Measurements from ENCODE around the gene SIRPG.
"Not testable (repeated sequence)": the region's sequence is repeated elsewhere in the genome, so short reads cannot be mapped to it uniquely, and the experiment has no call there.

The SIRPG gene

DNA sequence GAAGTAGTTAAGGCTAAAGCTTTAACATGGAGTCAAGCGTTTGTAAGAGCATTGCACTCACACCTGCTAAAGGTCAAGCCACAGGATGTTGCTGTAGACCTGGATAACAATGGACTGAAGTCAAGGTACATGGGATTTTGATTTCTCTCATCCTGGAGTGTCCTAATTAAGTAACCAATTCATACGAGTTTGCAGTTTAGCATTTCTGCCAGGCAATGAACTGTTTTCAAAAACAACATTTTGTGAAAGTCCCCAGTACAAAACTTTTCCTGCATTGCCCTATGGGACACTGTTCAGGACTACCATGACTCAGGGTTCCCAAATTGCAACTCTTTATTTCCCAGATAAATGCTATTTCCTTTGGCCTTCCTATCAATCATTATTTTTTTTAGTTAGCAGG is 20.4 kb downstream of the SIRPG start:
- DNase-seq (ENCODE audit: low read depth in 2 of 3, low spot score in 2 of 3), result no peak

DNA sequence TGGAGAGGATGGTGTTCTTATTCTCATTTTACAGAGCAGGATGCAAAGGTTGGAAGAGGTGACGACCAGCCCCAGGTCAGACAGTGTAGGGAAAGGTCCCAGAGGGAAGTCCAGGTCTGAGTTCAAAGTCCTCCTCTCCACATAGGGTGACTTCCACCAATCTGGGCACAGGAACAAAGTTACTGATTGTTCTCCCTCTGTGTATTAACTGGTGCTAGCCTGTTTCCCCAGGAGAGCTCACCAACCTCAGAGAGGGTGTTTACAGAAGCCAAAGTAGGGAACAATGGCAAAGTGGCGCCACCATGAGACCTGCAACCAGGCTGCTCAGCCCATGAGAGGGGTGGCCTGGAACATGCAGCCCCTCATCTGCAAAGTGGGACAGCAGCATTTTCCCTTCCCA is 21.0 kb downstream of the SIRPG start:
- DNase-seq (ENCODE audit: low read depth in 2 of 3, low spot score in 2 of 3), result no peak

DNA sequence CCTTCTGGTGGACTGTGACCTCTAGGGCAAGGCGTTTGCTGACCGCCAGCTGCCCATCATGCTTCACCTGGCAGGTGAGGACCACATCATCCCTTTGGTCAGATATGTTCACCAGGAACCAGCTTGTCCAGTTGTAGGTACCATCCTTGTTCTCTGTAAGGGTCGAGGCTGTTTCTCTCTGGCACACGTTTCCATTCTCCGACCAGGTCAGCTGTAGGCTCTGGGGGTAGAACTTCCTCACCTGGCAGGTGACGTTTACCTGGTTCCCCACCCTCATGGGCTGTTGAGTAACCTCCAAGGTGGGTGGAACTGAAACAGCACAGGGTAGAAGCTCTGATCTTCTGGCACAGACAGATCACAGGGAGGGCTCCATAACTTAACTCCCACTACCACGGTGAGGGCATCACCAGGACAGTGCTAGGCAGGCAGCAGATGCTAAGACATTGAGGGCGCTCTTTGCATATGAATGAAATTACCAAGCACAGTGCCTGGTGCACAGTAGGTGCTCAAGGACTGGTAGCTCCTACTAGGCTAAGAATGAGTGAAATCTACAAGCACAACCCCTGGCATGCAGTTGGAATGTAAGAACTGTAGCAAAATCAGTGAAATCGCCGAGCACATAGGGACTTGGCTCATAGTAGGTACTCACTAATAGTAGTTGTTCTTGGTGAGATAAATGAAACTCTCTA is 22.1 kb downstream of the SIRPG start:
- DNase-seq (ENCODE audit: low read depth in 2 of 3, low spot score in 2 of 3), result no peak

DNA sequence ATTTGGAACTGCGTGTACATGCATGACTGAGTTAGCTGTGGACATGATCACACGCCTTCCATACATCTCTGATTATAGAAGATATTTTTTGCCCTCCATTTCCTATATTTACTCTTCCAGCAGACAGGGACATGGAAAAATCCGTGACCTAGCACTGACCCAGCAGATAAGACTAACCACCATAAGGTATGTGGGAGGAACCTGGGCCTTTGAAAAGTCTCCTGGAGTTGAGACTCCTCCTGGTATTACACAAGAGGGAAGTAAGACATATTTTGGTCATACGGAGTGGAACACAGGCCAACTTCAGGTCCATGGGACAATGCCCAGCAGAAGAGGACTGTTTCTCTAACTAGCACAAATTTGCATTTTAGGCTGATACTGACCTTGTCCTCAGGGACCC is 24.0 kb downstream of the SIRPG start:
- DNase-seq (ENCODE audit: low read depth in 2 of 3, low spot score in 2 of 3), result no peak

DNA sequence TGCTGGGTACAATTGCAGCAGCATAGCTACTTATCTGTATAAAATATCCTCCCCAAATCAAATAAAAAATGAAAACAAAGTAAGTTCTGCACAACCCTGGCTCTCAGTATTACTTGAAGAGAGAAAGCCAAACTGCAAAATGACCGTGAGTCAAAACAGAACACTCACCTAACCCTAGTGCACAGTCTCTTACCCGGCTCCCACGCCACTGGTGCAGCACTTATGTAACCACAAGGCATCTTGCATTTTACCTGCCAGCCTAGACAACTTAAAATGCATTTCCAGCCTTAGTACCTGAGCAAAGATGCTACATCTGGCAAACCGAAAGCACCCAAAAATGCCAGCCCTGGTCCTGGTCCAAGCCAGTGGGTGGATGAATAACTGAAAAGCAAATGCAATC is 25.4 kb downstream of the SIRPG start:
- DNase-seq (ENCODE audit: low read depth in 2 of 3, low spot score in 2 of 3), result no peak

DNA sequence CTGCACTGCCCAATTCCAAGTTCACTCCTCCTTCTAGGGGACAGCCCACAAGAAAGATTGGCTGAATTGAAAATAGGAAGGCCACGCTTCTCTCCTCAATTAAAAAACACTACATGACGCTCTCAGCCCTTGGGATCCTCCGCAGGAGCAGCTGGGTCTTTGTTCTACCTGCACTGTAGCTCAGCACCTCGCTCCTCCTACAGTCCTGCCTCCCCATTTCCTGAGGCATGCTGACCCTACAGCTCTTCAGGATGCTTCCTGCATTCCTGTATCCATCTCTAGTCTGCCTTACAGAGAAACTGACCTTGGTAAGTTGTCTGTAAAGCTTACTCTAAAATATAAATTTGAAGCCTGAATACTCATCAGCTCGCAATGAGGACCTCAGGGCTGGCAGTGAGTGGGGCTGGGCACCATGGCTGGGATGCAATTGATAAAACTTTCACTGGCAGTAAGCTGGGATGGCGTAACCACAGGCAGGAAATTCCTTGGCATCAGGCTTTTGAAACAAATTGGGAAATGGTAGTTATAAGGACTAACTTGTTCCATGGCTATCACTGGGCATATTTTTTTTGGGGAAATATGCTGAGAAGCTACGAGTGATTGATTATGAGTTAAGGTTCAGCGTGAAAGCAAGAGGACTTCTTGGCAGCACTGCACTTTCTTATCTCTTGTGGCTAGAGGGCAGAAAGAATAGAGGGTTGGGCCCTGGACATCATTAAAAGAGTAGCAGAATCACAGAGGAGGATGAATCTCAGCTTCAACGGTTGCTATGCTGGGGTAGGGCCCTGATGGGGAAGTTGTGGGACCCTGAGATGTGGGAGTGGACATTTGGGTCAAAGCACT is 26.0 kb downstream of the SIRPG start:
- no peak for DNase-seq (ENCODE audit: low read depth in 2 of 3, low spot score in 2 of 3)

DNA sequence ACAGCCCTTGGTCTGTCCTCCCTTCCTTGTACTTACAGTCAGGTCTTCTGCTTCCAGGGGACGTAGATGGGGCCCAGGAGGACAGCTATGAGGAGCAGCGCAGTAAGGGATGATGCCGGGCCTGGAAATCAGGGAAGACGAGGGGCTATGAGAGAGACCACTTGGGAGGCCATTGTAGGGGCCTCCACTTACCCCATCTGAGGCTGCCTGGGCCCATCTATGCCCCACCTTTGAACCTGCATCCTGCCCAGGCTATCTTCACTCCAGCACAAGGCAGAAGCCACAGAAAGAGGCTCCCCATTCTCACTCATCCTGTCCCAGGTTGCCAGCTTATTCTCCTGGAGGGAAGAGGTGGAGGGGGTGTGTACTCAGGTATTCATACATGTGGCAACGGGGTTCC is 27.4 kb downstream of the SIRPG start:
- DNase-seq (ENCODE audit: low read depth in 2 of 3, low spot score in 2 of 3), result no peak

DNA sequence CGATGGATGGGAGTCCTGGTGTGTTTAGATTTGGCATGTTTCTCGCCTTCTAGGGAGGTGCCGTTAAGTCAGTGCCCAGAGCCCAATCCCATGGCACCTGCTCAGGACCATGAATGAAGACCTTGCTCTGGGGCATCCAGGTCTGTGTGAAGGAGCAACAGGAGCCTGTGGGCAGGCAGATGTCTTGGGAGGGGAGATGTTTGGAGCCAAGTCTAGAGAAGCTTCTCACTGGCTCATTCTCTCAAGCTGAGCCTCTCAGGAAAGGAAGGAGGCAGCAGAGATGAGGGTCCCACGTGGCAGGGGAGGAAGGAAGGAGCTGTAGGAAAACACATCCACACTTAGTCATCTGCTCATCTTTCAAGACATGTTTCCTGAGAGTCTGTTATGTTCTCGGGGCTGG is 28.3 kb downstream of the SIRPG start:
- DNase-seq (ENCODE audit: low read depth in 2 of 3, low spot score in 2 of 3), result no peak

DNA sequence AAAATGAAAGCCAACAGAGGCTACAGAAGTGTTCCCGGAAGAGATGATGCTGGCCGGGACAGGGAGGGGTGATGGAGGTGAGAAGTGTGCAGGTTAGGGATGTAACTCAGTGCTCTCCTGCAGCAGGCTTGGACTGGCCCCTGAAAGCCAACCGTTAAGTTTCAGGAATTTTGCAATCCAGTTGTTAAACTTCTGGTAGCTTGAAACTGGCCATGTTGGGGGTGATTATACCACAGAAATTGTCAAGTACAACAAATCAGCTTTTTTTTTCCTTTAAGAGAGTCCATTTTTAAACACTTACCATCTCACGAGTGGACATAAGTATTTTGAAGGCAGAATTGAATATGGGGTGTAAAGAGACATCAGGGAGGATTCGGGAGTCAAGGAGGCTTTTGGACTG is 29.0 kb downstream of the SIRPG start:
- DNase-seq (ENCODE audit: low read depth in 2 of 3, low spot score in 2 of 3), result no peak

DNA sequence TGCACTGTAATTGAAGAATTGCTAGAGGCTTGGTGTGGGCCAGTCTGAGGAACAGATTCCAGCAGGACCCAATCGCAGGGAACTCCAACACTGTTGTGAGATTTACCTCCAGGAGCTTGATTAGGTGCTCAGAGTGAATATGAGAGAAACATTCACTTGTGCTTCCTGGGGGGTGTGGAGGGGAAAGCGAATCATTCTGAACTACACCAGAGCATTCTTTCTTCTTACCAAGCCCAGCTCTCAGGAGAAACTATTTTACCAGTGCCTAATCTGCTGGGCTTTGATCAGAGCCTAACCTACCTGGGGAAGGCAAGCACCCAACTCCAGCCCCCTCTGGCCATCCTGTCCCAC is 30.4 kb downstream of the SIRPG start:
- DNase-seq (ENCODE audit: low read depth in 2 of 3, low spot score in 2 of 3), result no peak

DNA sequence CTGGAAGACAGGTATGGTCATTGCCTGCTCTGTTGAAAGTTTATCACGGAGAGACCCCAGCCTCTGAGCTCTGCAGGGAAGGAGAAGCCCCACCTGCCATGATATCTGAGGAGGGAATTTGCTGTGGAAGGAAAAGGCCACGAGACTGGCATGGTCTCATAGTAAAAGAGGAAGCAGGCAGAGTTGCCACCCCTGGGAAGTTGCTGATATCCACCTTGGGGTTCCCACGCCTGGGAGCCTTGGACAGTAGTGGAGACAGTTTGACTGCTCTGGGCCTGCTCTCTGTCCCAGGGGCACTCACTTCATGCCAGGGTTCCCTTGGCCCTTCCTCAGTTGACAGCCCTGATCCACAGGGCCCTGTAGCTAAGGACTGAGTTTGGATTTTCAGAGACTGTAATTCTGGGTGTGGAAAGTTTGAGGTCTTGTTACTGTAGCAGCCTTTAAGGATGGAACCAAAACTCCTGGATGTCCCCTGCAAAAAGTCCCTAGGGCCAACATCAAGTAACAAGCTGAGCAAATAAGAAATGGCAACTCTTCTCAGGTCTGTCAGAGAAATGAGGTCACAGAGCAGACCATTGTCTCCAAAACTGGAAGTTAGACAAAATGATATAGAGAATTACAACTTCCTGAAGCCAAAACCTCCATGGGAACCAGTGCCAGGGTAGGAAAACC is 30.9 kb downstream of the SIRPG start:
- DNase-seq (ENCODE audit: low read depth in 2 of 3, low spot score in 2 of 3), result no peak

DNA sequence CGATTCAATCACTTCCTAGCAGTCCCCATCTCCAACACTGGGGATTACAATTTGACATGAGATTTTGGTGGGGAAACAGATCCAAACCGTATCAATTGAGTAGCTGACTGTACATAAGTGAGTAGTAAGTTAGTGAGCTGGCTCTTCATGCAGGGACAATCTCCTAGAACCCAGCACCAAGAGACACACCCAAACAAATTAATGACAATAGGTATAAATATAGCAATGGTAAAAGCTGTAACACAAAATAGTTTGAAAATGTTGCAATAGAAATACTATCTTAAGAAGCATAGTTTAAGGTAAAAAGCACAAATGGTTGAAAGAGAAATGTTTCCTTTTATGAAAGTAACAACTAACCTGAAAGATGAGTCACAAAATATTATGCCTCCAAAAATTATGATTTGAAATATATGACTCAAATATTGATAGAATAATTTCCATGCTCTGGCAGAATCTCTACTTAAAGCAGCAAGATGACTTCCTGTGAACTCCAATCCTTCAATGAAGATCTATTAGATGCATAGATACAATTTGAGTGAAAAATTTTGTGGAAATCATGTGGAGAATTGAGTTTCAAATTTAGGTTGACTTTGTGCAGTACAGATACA is 32.4 kb downstream of the SIRPG start:
- no peak for DNase-seq (ENCODE audit: low read depth in 2 of 3, low spot score in 2 of 3)

DNA sequence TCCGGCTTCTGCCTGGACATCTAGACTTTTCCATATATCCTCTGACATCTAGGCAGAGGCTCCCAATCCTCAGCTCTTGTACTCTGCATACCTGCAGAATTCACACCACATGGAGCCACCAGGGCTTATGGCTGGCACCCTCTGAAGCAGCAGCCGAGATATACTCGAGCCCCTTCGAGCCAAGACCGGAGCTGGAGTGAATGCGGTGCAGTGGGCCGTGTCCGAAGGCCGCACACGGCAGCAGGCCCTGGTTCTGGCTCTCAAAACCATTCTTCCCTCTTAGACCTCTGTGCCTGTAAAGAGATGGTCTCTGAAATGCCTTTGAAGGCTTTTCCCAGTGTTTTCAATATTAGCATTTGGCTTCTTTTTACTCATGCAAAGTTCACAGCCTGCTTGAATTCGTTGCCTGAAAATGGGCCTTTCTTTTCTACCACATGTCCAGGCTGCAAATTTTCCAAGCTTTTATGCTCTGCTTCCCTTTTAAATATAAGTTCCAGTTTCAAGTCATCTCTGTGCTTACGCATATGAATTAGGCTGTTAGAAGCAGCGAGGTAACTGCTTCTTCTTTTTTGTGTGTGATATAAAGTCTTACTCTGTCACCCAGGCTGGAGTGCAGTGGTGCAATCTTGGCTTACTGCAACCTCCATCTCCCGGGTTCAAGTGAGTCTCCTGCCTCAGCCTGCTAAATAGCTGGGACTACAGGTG is 33.9 kb downstream of the SIRPG start:
- DNase-seq (ENCODE audit: low read depth in 2 of 3, low spot score in 2 of 3), result no peak

DNA sequence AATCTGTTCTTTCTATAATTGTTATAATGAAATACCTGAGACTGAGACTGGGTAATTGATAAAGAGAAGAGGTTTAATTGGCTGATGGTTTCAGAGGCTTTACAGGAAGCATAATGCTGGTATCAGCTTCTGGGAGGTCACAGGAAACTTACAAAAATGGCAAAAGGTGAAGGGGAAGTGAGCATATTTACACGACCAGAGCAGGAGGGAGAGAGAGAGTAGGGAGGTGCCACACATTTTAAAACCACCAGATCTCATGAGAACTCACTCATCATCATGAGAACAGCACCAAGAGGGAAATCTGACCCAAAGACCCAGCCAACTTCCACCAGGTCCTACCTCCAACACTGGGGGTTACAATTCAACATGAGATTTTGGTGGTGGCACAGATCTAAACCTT is 35.1 kb downstream of the SIRPG start:
- DNase-seq (ENCODE audit: low read depth in 2 of 3, low spot score in 2 of 3), result no peak

DNA sequence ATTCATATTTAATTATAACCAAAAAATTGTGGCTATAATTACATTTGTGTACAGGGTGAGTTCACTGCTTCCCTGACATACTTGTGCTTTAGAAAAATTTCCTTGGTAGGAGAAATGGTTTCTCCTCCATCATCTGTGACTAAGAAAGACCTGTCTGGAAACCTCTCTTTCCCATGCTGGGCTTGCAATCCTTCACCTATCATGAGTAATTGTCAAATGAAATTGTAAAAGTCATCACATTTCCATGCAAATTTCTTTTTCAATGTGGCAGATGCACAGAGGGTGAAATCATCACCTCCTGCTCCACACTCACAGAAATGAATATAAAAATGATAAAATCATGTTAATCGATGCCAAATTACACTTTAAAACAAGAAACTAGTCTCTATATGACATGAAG is 36.3 kb downstream of the SIRPG start:
- no peak for DNase-seq (ENCODE audit: low read depth in 2 of 3, low spot score in 2 of 3)

DNA sequence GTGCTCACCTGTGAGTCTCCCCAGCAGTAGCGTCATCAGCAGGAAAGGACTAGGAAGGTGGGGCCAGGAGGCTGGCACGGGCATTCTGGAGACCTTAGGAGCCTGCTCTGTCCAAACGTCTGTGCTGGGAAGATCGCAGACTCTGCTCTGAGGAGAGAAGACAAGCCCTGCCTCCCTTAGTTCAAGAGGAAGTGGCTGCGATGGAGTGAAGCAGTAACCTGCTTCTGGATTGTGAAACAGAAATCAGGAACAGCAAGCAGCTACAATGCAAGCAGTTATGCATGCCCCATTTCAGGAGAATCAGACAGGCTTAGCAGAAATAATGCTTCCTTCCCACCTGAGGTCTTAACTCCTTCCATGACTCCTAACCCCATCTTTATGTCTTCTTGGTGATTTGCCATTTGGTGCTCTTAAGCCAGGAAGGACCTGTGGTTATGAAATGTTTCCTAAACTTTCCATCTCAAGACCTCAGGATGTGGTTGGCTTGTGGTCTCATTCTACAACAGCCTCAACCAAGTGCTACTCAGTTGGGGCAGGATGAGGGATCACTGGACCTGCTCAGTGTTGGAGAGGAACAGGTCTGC is 37.6 kb downstream of the SIRPG start, which contains the start of gene SIRPB1:
TSS of gene SIRPB1 (minus strand) at position 149 of the 584 bp plus-strand sequence. CDS start at position 84, 65 bp downstream.
- no peak for DNase-seq (ENCODE audit: low read depth in 2 of 3, low spot score in 2 of 3)

DNA sequence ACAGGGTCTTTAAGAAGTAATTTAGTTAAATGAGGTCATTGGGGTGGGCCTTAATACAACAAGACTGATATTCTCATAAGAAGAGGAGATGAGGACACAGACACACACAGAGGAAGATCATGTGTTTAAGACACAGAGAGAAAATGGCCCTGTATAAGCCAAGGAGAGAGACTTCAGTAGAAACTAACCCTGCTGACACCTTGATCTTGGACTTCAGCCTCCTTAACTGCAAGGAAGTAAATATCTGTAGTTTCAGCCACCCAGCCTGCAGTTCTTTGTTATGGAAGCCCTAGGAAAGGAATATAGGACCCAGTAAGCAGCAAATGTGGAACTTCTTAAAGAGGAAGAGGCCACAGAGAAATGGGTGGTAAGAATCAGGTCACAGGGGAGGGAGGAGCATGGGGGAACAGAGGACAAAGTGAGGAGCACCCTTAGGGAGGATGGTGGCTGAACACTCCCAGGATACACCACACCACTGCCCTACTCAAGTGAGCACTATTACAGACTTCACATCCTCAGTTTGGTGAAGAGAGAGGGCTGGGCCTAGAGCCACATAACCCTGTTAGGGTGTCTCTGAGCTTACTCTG is 38.5 kb downstream of the SIRPG start:
- no peak for DNase-seq (ENCODE audit: low read depth in 2 of 3, low spot score in 2 of 3)

DNA sequence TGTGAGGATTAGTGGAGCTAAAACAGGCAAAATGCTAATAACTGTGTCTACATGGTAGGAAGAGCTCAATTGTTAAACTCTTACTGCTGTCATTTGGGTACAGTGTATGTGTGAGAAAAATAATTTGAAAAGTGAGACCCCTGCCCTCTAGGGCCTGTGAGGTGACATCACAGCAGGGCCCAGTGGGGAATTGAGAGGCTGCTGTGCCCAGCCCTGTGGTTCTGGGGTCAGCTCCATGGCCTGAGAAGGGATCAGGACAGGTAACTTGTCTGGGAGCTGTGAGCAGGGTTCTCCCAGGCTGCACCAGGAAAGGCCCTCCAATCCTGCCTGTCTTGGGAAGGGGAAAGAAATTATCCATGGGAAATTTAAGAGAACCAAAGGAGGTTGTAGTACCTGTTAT is 39.1 kb downstream of the SIRPG start:
- DNase-seq (ENCODE audit: low read depth in 2 of 3, low spot score in 2 of 3), result no peak

DNA sequence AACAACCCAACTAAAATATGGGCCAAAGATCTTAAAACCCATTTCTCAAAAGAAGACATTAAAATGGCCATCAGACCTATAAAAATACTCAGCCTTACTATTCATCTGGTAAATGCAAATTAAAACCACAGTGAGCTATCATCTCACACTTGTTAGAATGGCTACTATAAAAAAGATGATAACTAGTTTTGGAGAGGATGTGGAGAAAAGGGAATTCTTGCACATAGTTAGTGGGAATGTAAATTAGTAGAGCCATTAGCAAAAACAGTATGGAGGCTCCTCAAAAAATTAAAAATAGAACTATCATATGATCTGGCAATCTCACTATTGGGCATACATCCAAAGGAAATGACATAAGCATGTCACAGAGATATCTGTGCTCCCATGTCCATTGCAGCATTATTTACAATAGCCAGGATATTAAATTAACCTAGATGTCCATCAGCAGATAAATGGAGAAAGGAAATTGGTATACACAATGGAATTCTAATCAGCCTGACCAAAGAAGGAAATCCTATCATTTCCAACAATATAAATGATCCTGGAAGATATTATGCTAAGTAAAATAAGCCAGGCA is 40.6 kb downstream of the SIRPG start:
- DNase-seq (ENCODE audit: low read depth in 2 of 3, low spot score in 2 of 3), result no peak

DNA sequence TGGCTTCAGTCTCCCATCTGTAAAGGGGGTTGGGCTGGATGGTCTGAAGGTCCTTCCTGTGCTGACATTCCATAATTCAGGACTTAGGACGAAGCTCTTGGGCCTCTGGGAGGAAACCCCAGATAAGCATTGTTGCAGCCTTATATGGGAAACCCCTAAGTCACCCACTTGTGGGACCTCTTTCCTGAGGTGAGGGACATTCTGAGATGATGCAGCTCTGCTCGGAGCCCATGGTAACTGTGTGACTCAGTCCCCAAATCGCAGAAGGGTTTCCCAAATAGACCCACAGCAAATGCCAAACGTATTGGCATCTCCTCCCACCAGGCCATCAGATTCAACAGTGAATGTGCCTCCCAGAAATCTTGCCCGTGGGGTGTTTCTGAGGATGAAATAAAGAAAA is 47.2 kb downstream of the SIRPG start:
- DNase-seq (ENCODE audit: low read depth in 2 of 3, low spot score in 2 of 3), result not testable (repeated sequence)

Data from activated CD8-positive, alpha-beta memory T cell treated with anti-CD3 and anti-CD28 coated beads for 48 hours (primary cell).